ENCODE results near the gene FIGN.

DNA sequence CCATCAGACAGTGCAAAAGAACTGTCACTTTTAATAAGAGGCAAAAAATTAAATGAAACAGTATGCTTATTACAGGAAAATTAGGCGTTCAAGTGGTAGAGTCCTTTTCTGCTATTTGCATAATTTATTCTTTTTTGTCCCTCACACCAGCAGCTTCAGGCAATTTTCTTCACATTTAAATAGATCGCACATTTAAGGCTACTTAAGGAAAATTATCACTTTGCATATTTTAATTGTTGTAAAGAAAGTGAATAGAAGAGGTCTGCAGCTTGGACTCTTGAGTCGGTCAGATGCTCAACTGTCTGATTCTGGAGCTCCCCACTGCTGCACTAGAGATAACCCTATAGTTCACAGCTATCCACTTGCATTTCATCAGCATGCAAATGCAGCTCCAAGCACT is 141.3 kb downstream of the FIGN start:
- TF ChIP-seq, protein P1, sequence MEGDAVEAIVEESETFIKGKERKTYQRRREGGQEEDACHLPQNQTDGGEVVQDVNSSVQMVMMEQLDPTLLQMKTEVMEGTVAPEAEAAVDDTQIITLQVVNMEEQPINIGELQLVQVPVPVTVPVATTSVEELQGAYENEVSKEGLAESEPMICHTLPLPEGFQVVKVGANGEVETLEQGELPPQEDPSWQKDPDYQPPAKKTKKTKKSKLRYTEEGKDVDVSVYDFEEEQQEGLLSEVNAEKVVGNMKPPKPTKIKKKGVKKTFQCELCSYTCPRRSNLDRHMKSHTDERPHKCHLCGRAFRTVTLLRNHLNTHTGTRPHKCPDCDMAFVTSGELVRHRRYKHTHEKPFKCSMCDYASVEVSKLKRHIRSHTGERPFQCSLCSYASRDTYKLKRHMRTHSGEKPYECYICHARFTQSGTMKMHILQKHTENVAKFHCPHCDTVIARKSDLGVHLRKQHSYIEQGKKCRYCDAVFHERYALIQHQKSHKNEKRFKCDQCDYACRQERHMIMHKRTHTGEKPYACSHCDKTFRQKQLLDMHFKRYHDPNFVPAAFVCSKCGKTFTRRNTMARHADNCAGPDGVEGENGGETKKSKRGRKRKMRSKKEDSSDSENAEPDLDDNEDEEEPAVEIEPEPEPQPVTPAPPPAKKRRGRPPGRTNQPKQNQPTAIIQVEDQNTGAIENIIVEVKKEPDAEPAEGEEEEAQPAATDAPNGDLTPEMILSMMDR (IDR thresholded peaks at IDR 0.05; ENCODE audit: low read depth, low read length): no peak
- TF ChIP-seq POLR2A (IDR thresholded peaks at IDR 0.05; ENCODE audit: extremely low read depth, insufficient read length) (no peak), MYC (IDR thresholded peaks at IDR 0.05; ENCODE audit: low read depth, low read length) (no peak)
- TF ChIP-seq, protein P2, sequence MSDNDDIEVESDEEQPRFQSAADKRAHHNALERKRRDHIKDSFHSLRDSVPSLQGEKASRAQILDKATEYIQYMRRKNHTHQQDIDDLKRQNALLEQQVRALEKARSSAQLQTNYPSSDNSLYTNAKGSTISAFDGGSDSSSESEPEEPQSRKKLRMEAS (IDR thresholded peaks at IDR 0.05; ENCODE audit: low read depth, low read length): no peak
